ES-I3 (cell line): ENCODE data around the gene TOB2.
"Not testable (repeated sequence)": the region's sequence is repeated elsewhere in the genome, so short reads cannot be mapped to it uniquely, and the experiment has no call there.

ENCODE experiments used
- H3K36me3 ChIP-seq: 2 replicates; pipeline ENCODE4 v1.6.1; 2013; ENCODE audit warnings: mild to moderate bottlenecking, low read length, control low read depth, moderate library complexity; ENCODE audit not compliant: insufficient read depth
- H3K4me1 ChIP-seq: 2 replicates; pipeline ENCODE4 v1.6.1; 2013; ENCODE audit warnings: mild to moderate bottlenecking, control low read depth, low read length; ENCODE audit not compliant: insufficient read depth
- H3K9ac ChIP-seq: 2 replicates; pipeline ENCODE4 v1.6.1; 2013; ENCODE audit warnings: low read depth, mild to moderate bottlenecking, low read length, moderate library complexity
- H3K9me3 ChIP-seq: 2 replicates; pipeline ENCODE4 v1.6.1; 2013; ENCODE audit warnings: mild to moderate bottlenecking, low read length, moderate library complexity; ENCODE audit not compliant: control insufficient read depth, insufficient read depth

Gene TOB2

GRCh38 chr22:41446057-41446501, 522 bp downstream of the TOB2 start:
- no peaks in the 10 kb centered on the region for H3K36me3 ChIP-seq
- H3K4me1 ChIP-seq, result no peaks in the 10 kb centered on the region

GRCh38 chr22:41445129-41446056, 1.2 kb downstream of the TOB2 start:
- no peaks in the 10 kb centered on the region for H3K9me3 ChIP-seq
- peak overlapping the region; percentile 98 for H3K9ac ChIP-seq
- no peaks in the 10 kb centered on the region for H3K36me3 ChIP-seq
- H3K4me1 ChIP-seq, result no peaks in the 10 kb centered on the region

More at GRCh38 chr22:41446057-41446501, 522 bp downstream of the TOB2 start:
- H3K9ac ChIP-seq, result peak overlapping the region; percentile 98
- H3K9me3 ChIP-seq, result no peaks in the 10 kb centered on the region

GRCh38 chr22:41444360-41445128, 2.1 kb downstream of the TOB2 start:
- Histone ChIP-seq H3K36me3 (no peaks in the 10 kb centered on the region), H3K9me3 (no peaks in the 10 kb centered on the region), H3K9ac (peak overlapping the region; percentile 98), H3K4me1 (no peaks in the 10 kb centered on the region)

- no peaks in the 10 kb centered on the region for H3K9me3 ChIP-seq
- H3K4me1 ChIP-seq, result no peaks in the 10 kb centered on the region
- no peak overlapping the region for H3K9ac ChIP-seq
- no peaks in the 10 kb centered on the region for H3K36me3 ChIP-seq
Observed at GRCh38 chr22:41442240-41442792, 4.3 kb downstream of the TOB2 start.

- not testable (repeated sequence) for H3K36me3 ChIP-seq, H3K4me1 ChIP-seq
Observed at GRCh38 chr22:41440511-41440910, 6.1 kb downstream of the TOB2 start.

GRCh38 chr22:41437198-41437597, 9.4 kb downstream of the TOB2 start:
- H3K9ac ChIP-seq, result no peak overlapping the region
- peaks cover 12% of the 10 kb centered on the region for H3K36me3 ChIP-seq
- H3K4me1 ChIP-seq, result no peaks in the 10 kb centered on the region
- H3K9me3 ChIP-seq, result no peaks in the 10 kb centered on the region

More at GRCh38 chr22:41440511-41440910, 6.1 kb downstream of the TOB2 start:
- H3K9me3 ChIP-seq, H3K9ac ChIP-seq: not testable (repeated sequence)

- no peaks in the 10 kb centered on the region for H3K4me1 ChIP-seq
- H3K36me3 ChIP-seq, result peaks cover 12% of the 10 kb centered on the region
- H3K9me3 ChIP-seq, result no peaks in the 10 kb centered on the region
- no peak overlapping the region for H3K9ac ChIP-seq
Observed at GRCh38 chr22:41436322-41437113, 10.1 kb downstream of the TOB2 start.

- Histone ChIP-seq H3K4me1 (no peaks in the 10 kb centered on the region), H3K36me3 (peaks cover 12% of the 10 kb centered on the region)
Observed at GRCh38 chr22:41435560-41435959, 11.0 kb downstream of the TOB2 start.

GRCh38 chr22:41434361-41435003, 12.1 kb downstream of the TOB2 start:
- not testable (repeated sequence) for H3K4me1 ChIP-seq, H3K9ac ChIP-seq, H3K9me3 ChIP-seq
- H3K36me3 ChIP-seq, result peaks cover 12% of the 10 kb centered on the region

More at GRCh38 chr22:41435560-41435959, 11.0 kb downstream of the TOB2 start:
- no peaks in the 10 kb centered on the region for H3K9me3 ChIP-seq
- no peak overlapping the region for H3K9ac ChIP-seq

- H3K36me3 ChIP-seq, result peaks cover 12% of the 10 kb centered on the region
- H3K9me3 ChIP-seq, H3K9ac ChIP-seq: not testable (repeated sequence)
Observed at GRCh38 chr22:41433480-41433879, 13.1 kb downstream of the TOB2 start.

GRCh38 chr22:41431656-41432055, 14.9 kb downstream of the TOB2 start:
- Histone ChIP-seq H3K4me1 (peaks cover 5% of the 10 kb centered on the region; the same call in 1 of the 2 replicates), H3K9me3 (no peaks in the 10 kb centered on the region), H3K36me3 (peaks cover 12% of the 10 kb centered on the region), H3K9ac (no peak overlapping the region)

More at GRCh38 chr22:41433480-41433879, 13.1 kb downstream of the TOB2 start:
- not testable (repeated sequence) for H3K4me1 ChIP-seq

GRCh38 chr22:41429951-41430332, 16.7 kb downstream of the TOB2 start:
- Histone ChIP-seq H3K9me3 (no peaks in the 10 kb centered on the region), H3K9ac (no peak overlapping the region), H3K36me3 (peaks cover 3% of the 10 kb centered on the region; the same call in 1 of the 2 replicates), H3K4me1 (peaks cover 5% of the 10 kb centered on the region; the same call in 1 of the 2 replicates)

GRCh38 chr22:41429232-41429950, 17.2 kb downstream of the TOB2 start:
- H3K9ac ChIP-seq, result no peak overlapping the region
- no peaks in the 10 kb centered on the region for H3K36me3 ChIP-seq
- H3K4me1 ChIP-seq, result peaks cover 5% of the 10 kb centered on the region; the same call in 1 of the 2 replicates
- no peaks in the 10 kb centered on the region for H3K9me3 ChIP-seq
